ENCODE data around the gene HSD3B1. TPM values are rescaled to one million over a fixed set of nuclear protein-coding genes. Genes with fewer than 3 reads are reported as not detected.
"Not testable (repeated sequence)": the region's sequence is repeated elsewhere in the genome, so short reads cannot be mapped to it uniquely, and the experiment has no call there.

HSD3B1 gene
- total RNA-seq, 2 experiments from 2014 or later, result not detected

- Mint-ChIP-seq H3K36me3 (no peaks in the 10 kb centered on the region), H3K4me1 (ENCODE audit: low read depth) (no peaks in the 10 kb centered on the region), H3K9me3 (no peaks in the 10 kb centered on the region), H3K27ac (no peak overlapping the region), H3K27me3 (peaks cover 4% of the 10 kb centered on the region), H3K4me3 (no peak overlapping the region)
- intact Hi-C loops (cut with micrococcal nuclease), result no loop called here
- DNase-seq, result no peak
- ChIA-PET CTCF (no interaction called here), POLR2A (no interaction called here)
Measured at GRCh38 chr1:119547805-119548204, 40.8 kb downstream of the HSD3B1 start.

GRCh38 chr1:119549719-119550132, 42.7 kb downstream of the HSD3B1 start:
- H3K27ac Mint-ChIP-seq, result no peak overlapping the region
- intact Hi-C loops (cut with micrococcal nuclease), result no loop called here
- no peaks in the 10 kb centered on the region for H3K9me3 Mint-ChIP-seq
- H3K4me3 Mint-ChIP-seq, result no peak overlapping the region
- DNase-seq, result peak; percentile 20
- no peaks in the 10 kb centered on the region for H3K4me1 Mint-ChIP-seq (ENCODE audit: low read depth)
- ChIA-PET POLR2A (no interaction called here), CTCF (no interaction called here)
- no peaks in the 10 kb centered on the region for H3K27me3 Mint-ChIP-seq
- H3K36me3 Mint-ChIP-seq, result no peaks in the 10 kb centered on the region

- no peak overlapping the region for H3K27ac Mint-ChIP-seq
- no peak for DNase-seq
- intact Hi-C loops (cut with micrococcal nuclease), result no loop called here
- H3K4me1 Mint-ChIP-seq (ENCODE audit: low read depth), result no peaks in the 10 kb centered on the region
- no peak overlapping the region for H3K4me3 Mint-ChIP-seq
- H3K36me3 Mint-ChIP-seq, result no peaks in the 10 kb centered on the region
- POLR2A ChIA-PET, result no interaction called here
- no peaks in the 10 kb centered on the region for H3K27me3 Mint-ChIP-seq
- H3K9me3 Mint-ChIP-seq, result no peaks in the 10 kb centered on the region
- CTCF ChIA-PET, result no interaction called here
Measured at GRCh38 chr1:119550381-119550780, 43.4 kb downstream of the HSD3B1 start.

GRCh38 chr1:119551218-119551617, 44.2 kb downstream of the HSD3B1 start:
- H3K27me3 Mint-ChIP-seq, result no peaks in the 10 kb centered on the region
- POLR2A ChIA-PET, result no interaction called here

GRCh38 chr1:119552656-119553055, 45.6 kb downstream of the HSD3B1 start:
- H3K36me3 Mint-ChIP-seq; DNase-seq; H3K9me3 Mint-ChIP-seq; H3K4me1 Mint-ChIP-seq (ENCODE audit: low read depth); H3K27me3 Mint-ChIP-seq; intact Hi-C loops (cut with micrococcal nuclease); CTCF ChIA-PET; H3K27ac Mint-ChIP-seq; POLR2A ChIA-PET; H3K4me3 Mint-ChIP-seq: not testable (repeated sequence)

More at GRCh38 chr1:119551218-119551617, 44.2 kb downstream of the HSD3B1 start:
- Mint-ChIP-seq H3K36me3 (no peaks in the 10 kb centered on the region), H3K27ac (no peak overlapping the region), H3K9me3 (no peaks in the 10 kb centered on the region), H3K4me3 (no peak overlapping the region), H3K4me1 (ENCODE audit: low read depth) (no peaks in the 10 kb centered on the region)
- DNase-seq, result no peak
- CTCF ChIA-PET, result no interaction called here
- intact Hi-C loops (cut with micrococcal nuclease), result no loop called here

GRCh38 chr1:119553302-119554071, 46.5 kb downstream of the HSD3B1 start:
- POLR2A ChIA-PET; DNase-seq; intact Hi-C loops (cut with micrococcal nuclease); H3K36me3 Mint-ChIP-seq; H3K27ac Mint-ChIP-seq; H3K9me3 Mint-ChIP-seq; H3K27me3 Mint-ChIP-seq; H3K4me1 Mint-ChIP-seq (ENCODE audit: low read depth); CTCF ChIA-PET; H3K4me3 Mint-ChIP-seq: not testable (repeated sequence)

GRCh38 chr1:119554183-119554582, 47.2 kb downstream of the HSD3B1 start:
- no peak overlapping the region for H3K27ac Mint-ChIP-seq
- intact Hi-C loops (cut with micrococcal nuclease), result no loop called here
- no peak for DNase-seq
- H3K4me3 Mint-ChIP-seq, result no peak overlapping the region
- H3K9me3 Mint-ChIP-seq, result no peaks in the 10 kb centered on the region
- no peaks in the 10 kb centered on the region for H3K36me3 Mint-ChIP-seq
- ChIA-PET CTCF (no interaction called here), POLR2A (no interaction called here)
- no peaks in the 10 kb centered on the region for H3K27me3 Mint-ChIP-seq
- H3K4me1 Mint-ChIP-seq (ENCODE audit: low read depth), result no peaks in the 10 kb centered on the region

- intact Hi-C loops (cut with micrococcal nuclease), result no loop called here
- no peaks in the 10 kb centered on the region for H3K27me3 Mint-ChIP-seq
- no peaks in the 10 kb centered on the region for H3K36me3 Mint-ChIP-seq
- no peak overlapping the region for H3K4me3 Mint-ChIP-seq
- no peak for DNase-seq
- H3K4me1 Mint-ChIP-seq (ENCODE audit: low read depth), result no peaks in the 10 kb centered on the region
- ChIA-PET CTCF (no interaction called here), POLR2A (no interaction called here)
- no peak overlapping the region for H3K27ac Mint-ChIP-seq
- H3K9me3 Mint-ChIP-seq, result no peaks in the 10 kb centered on the region
Measured at GRCh38 chr1:119556423-119556822, 49.4 kb downstream of the HSD3B1 start.

- H3K36me3 Mint-ChIP-seq; H3K27me3 Mint-ChIP-seq; H3K4me3 Mint-ChIP-seq; DNase-seq; CTCF ChIA-PET; H3K27ac Mint-ChIP-seq; H3K9me3 Mint-ChIP-seq; intact Hi-C loops (cut with micrococcal nuclease); H3K4me1 Mint-ChIP-seq (ENCODE audit: low read depth); POLR2A ChIA-PET: not testable (repeated sequence)
Measured at GRCh38 chr1:119560402-119560801, 53.4 kb downstream of the HSD3B1 start.

- no peak overlapping the region for H3K4me3 Mint-ChIP-seq
- no peaks in the 10 kb centered on the region for H3K4me1 Mint-ChIP-seq (ENCODE audit: low read depth)
- H3K27ac Mint-ChIP-seq, result no peak overlapping the region
- H3K36me3 Mint-ChIP-seq, result no peaks in the 10 kb centered on the region
- no peak for DNase-seq
- peaks cover 8% of the 10 kb centered on the region for H3K27me3 Mint-ChIP-seq
- ChIA-PET CTCF (no interaction called here), POLR2A (no interaction called here)
- intact Hi-C loops (cut with micrococcal nuclease), result no loop called here
- no peaks in the 10 kb centered on the region for H3K9me3 Mint-ChIP-seq
Measured at GRCh38 chr1:119564548-119564947, 57.5 kb downstream of the HSD3B1 start.

Other genes starting within 250 kb of the HSD3B1 start
- not detected for gene HAO2, start 138.4 kb upstream of the HSD3B1 start, total RNA-seq
- not detected for gene HSD3B2, start 92.1 kb upstream of the HSD3B1 start, total RNA-seq
- under 1 TPM; 0.62 to 0.68 TPM for gene ZNF697, start 141.1 kb downstream of the HSD3B1 start, total RNA-seq
- 100 to 1,000 TPM; 138 to 143 TPM for gene PHGDH, start 204.7 kb downstream of the HSD3B1 start, total RNA-seq